GM12864 (cell line): ENCODE results near the gene SRMS.

ENCODE experiments used
- DNase-seq: peaks from one replicate; pipeline ENCODE4 v3.0.0-alpha.2; 2011; ENCODE audit warnings: low read depth
- H3K4me3 ChIP-seq: 2 replicates; pipeline ENCODE4 v1.5.1; 2011; ENCODE audit warnings: mild to moderate bottlenecking, low read depth, low read length, control low read depth
- CTCF ChIP-seq: IDR thresholded peaks from 2 replicates; pipeline ENCODE4 v1.5.1; 2011; ENCODE audit warnings: low read depth, mild to moderate bottlenecking, moderate library complexity, low read length, control low read depth, inconsistent platforms; ENCODE audit errors: missing control alignments

Gene SRMS

GRCh38 chr20:63497138-63497945 is 50.2 kb downstream of the SRMS start:
- no peak for DNase-seq
- no peak for TF ChIP-seq CTCF
- no peak overlapping the region for H3K4me3 ChIP-seq

- no peak overlapping the region for H3K4me3 ChIP-seq
- no peak for DNase-seq
- no peak for TF ChIP-seq CTCF
Observed at GRCh38 chr20:63496596-63497120, 50.9 kb downstream of the SRMS start.

- TF ChIP-seq CTCF = peak; percentile 89
- DNase-seq = no peak
- H3K4me3 ChIP-seq = no peak overlapping the region
Observed at GRCh38 chr20:63495741-63496595, 51.6 kb downstream of the SRMS start.

GRCh38 chr20:63495167-63495720 is 52.3 kb downstream of the SRMS start:
- DNase-seq = no peak
- H3K4me3 ChIP-seq = no peak overlapping the region
- TF ChIP-seq CTCF = no peak

GRCh38 chr20:63494420-63495166 is 53.0 kb downstream of the SRMS start:
- no peak for DNase-seq
- H3K4me3 ChIP-seq = no peak overlapping the region
- TF ChIP-seq CTCF = no peak

- no peak overlapping the region for H3K4me3 ChIP-seq
- TF ChIP-seq CTCF = no peak
- no peak for DNase-seq
Observed at GRCh38 chr20:63494084-63494419, 53.5 kb downstream of the SRMS start.
